Measurements from ENCODE around the gene HDGF. TPM values are rescaled to one million over a fixed set of nuclear protein-coding genes. Genes with fewer than 3 reads are reported as not detected.
A peak's percentile ranks its signal among the peaks of the same experiment; 100 is the strongest.

HDGF gene
- total and polyA plus RNA-seq, 2 donors (not counting 3 experiments of a cell fraction or from before 2014, with no cell fraction given): 95.1 to 298 TPM

DNA sequence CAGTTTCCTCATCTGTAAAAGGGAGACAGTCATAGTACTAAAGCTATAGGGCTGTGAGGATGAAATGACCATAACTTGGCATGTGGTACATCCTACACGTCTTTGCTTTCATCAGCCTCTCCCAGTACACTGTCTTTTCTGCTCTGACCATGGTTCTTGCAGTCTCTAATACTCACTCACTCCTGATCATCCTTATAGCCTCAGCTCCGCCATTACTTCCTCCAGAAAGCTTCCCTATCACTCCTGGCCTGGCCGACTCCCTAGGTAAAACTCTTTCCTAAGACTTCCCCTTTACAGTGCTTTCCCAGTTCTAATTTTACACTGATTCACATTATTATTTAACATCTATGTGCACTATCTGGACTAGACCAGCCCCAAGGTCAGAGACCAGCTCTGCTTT, 5.6 kb downstream of the HDGF start:
- Histone ChIP-seq H3K27me3 (ENCODE audit: control insufficient read depth in 2 of 2, insufficient read depth in 2 of 2, low read length in 2 of 2) (no peaks in the 10 kb centered on the region), H3K79me2 (ENCODE audit: control insufficient read depth, insufficient read depth, low read length) (peaks cover 65% of the 10 kb centered on the region), H3K9me3 (replicated peaks; ENCODE audit: control insufficient read depth, insufficient read depth, low read length) (no peaks in the 10 kb centered on the region), H4K20me1 (replicated peaks; ENCODE audit: control insufficient read depth, extremely low read depth, insufficient read depth, low read length) (no peaks in the 10 kb centered on the region), H3K9me1 (replicated peaks; ENCODE audit: control insufficient read depth, extremely low read depth, insufficient read depth, low read length) (no peaks in the 10 kb centered on the region), H3K4me3 (replicated peaks in 1 of 3; ENCODE audit: insufficient read depth in 1 of 3, low read depth in 1 of 3, low read length in 3 of 3) (no peak overlapping the region), H3K4me1 (ENCODE audit: control insufficient read depth, extremely low read depth, insufficient read depth, low read length) (peaks cover 46% of the 10 kb centered on the region), H3K4me2 (ENCODE audit: insufficient read depth, low read length) (peak overlapping the region; percentile 49), H3K9ac (replicated peaks; ENCODE audit: extremely low read depth, insufficient read depth, low read length) (no peak overlapping the region), H2AFZ (ENCODE audit: low read depth, low read length) (no peak overlapping the region), H3K27ac (ENCODE audit: insufficient read depth, low read depth, low read length) (peak overlapping the region; percentile 99), H3K36me3 (ENCODE audit: control insufficient read depth in 2 of 2, extremely low read depth in 1 of 2, insufficient read depth in 2 of 2, low read length in 2 of 2) (peaks cover 11 to 14% of the 10 kb centered on the region in 2 experiments)
- DNase-seq (ENCODE audit: low read depth, low spot score): no peak
- intact Hi-C loops (cut with micrococcal nuclease): loop anchor here (1.0 to 5.0 kb wide), 2 partner anchors 18 to 244 kb away; partner anchors contain the start of genes ISG20L2, MEF2D and METTL25B
- BruUV-seq (replicated peaks): no TSS peak
- ChIA-PET POLR2A (no interaction called here), CTCF (interaction anchor here (0.7 to 1.0 kb wide), 2 partner anchors 12 to 19 kb away, joined by 3 read pairs; no protein-coding TSS in a partner anchor)
- FAIRE-seq: no peak
- dilution Hi-C loops (cut with MboI; ENCODE audit: extremely low pct_ligation_motif_present, low sequenced_read_pairs): no loop called here
- TF ChIP-seq, protein P1, sequence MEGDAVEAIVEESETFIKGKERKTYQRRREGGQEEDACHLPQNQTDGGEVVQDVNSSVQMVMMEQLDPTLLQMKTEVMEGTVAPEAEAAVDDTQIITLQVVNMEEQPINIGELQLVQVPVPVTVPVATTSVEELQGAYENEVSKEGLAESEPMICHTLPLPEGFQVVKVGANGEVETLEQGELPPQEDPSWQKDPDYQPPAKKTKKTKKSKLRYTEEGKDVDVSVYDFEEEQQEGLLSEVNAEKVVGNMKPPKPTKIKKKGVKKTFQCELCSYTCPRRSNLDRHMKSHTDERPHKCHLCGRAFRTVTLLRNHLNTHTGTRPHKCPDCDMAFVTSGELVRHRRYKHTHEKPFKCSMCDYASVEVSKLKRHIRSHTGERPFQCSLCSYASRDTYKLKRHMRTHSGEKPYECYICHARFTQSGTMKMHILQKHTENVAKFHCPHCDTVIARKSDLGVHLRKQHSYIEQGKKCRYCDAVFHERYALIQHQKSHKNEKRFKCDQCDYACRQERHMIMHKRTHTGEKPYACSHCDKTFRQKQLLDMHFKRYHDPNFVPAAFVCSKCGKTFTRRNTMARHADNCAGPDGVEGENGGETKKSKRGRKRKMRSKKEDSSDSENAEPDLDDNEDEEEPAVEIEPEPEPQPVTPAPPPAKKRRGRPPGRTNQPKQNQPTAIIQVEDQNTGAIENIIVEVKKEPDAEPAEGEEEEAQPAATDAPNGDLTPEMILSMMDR (IDR thresholded peaks at IDR 0.05; ENCODE audit: extremely low read depth in 1 of 2, insufficient read depth in 1 of 2, low read depth in 1 of 2, low read length in 2 of 2): no peak
- TF ChIP-seq FOS (IDR thresholded peaks at IDR 0.05; ENCODE audit: borderline replicate concordance, insufficient read depth, low read length) (no peak), POLR2A (IDR thresholded peaks at IDR 0.05; ENCODE audit: low read depth, low read length) (no peak), MAX (IDR thresholded peaks at IDR 0.05; ENCODE audit: insufficient read depth, insufficient read length) (no peak), POLR2AphosphoS5 (IDR thresholded peaks at IDR 0.05; ENCODE audit: insufficient read depth, low read depth, low read length) (no peak), MYC (IDR thresholded peaks at IDR 0.05; ENCODE audit: low read depth, low read length) (no peak), EZH2 (IDR thresholded peaks at IDR 0.05; ENCODE audit: borderline replicate concordance, low read depth, low read length, severe bottlenecking) (no peak), GATA2 (IDR thresholded peaks at IDR 0.05; ENCODE audit: insufficient read depth, insufficient read length, low read depth, low read length) (no peak), JUN (IDR thresholded peaks at IDR 0.05; ENCODE audit: borderline replicate concordance, insufficient read depth, insufficient read length, low read depth) (no peak)

All from endothelial cell of umbilical vein (primary cell).